ENCODE results near the gene HRH2.
"Not testable (repeated sequence)": the region's sequence is repeated elsewhere in the genome, so short reads cannot be mapped to it uniquely, and the experiment has no call there.

HRH2 gene

DNA sequence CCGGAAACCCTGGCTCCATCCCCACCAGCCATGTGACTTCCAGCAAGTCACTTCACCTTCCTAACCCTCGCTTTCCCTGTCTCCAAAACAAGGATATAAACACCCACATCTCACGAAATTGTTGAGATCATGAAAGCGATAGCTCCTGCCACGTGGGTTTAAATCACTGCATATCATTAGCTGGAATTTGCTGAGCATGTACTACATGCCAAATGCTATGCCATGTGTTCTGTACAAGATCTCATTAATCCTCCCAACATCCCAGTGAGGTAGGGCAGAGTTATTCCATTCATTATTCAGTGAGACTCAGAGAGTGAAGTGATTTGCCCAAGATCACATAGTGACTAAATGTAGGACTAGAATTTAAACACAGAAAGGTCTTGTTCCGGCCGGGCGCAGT lies 29.2 kb upstream of the HRH2 start:
- H3K4me1 Mint-ChIP-seq (ENCODE audit: low read depth), result no peaks in the 10 kb centered on the region
- H3K27ac Mint-ChIP-seq, result no peak overlapping the region
- H3K36me3 Mint-ChIP-seq, result peaks cover 9% of the 10 kb centered on the region
- H3K4me3 Mint-ChIP-seq, result no peak overlapping the region
- no peaks in the 10 kb centered on the region for H3K27me3 Mint-ChIP-seq
- H3K9me3 Mint-ChIP-seq (ENCODE audit: low read depth), result peaks cover 9% of the 10 kb centered on the region

DNA sequence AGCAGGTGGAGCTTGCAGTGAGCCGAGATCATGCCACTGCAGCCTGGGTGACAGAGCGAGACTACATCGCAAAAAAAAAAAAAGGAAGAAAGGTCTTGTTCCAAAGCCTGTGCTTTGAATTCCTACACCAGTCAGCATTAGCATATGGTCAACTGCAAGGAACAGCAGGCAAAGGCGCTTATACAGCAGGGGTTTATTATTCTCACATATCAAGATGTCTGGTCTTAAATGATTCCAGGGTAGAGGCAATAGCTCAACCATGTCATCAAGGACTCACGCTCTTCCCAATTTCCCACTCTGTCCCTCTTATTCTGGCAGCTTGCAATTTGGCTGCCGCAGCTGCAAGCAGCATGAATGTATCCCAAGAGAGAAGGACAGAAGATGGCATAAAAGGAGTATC lies 28.6 kb upstream of the HRH2 start:
- H3K4me1 Mint-ChIP-seq (ENCODE audit: low read depth), result no peaks in the 10 kb centered on the region
- no peaks in the 10 kb centered on the region for H3K27me3 Mint-ChIP-seq
- no peak overlapping the region for H3K4me3 Mint-ChIP-seq
- H3K27ac Mint-ChIP-seq, result no peak overlapping the region
- H3K9me3 Mint-ChIP-seq (ENCODE audit: low read depth), result peaks cover 9% of the 10 kb centered on the region
- H3K36me3 Mint-ChIP-seq, result peaks cover 9% of the 10 kb centered on the region

- Mint-ChIP-seq H3K27me3 (no peaks in the 10 kb centered on the region), H3K27ac (no peak overlapping the region), H3K4me1 (ENCODE audit: low read depth) (no peaks in the 10 kb centered on the region), H3K9me3 (ENCODE audit: low read depth) (peaks cover 9% of the 10 kb centered on the region), H3K4me3 (no peak overlapping the region), H3K36me3 (peaks cover 9% of the 10 kb centered on the region)
Measured at GRCh38 chr5:175629793-175630192, 28.1 kb upstream of the HRH2 start.

DNA sequence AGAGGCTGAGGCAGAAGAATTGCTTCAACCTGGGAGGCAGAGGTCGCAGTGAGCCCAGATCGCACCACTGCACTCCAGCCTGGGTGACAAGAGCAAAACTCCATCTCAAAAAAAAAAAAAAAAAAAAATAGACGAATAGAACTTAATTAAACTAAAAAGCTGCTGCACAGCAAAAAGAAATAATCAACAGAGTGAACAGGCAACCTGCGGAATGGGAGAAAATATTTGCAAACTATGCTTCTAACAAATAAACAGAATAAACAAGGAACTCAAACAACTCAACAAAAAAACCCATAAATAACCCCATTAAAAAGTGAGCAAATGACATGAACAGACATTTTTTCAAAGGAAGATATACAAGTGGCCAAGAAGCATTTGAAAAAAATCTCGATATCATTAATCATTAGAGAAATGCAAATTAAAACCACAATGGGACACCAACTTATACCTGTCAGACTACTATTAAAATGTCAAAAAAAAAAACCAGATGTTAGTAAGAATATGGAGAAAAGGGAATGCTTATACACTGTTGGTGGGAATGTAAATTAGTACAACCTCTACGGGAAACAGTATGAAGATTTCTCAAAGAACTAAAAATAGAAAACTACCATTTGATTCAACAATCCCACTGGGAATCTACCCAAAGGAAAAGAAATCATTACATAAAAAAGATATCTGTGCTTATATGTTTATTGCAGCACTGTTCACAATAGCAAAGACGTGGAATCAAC lies 21.9 kb upstream of the HRH2 start:
- H3K9me3 Mint-ChIP-seq (ENCODE audit: low read depth), result no peaks in the 10 kb centered on the region
- peaks cover 3% of the 10 kb centered on the region for H3K36me3 Mint-ChIP-seq
- peaks cover 30% of the 10 kb centered on the region for H3K4me1 Mint-ChIP-seq (ENCODE audit: low read depth)
- no peaks in the 10 kb centered on the region for H3K27me3 Mint-ChIP-seq
- H3K27ac Mint-ChIP-seq, result no peak overlapping the region
- H3K4me3 Mint-ChIP-seq, result no peak overlapping the region

- Mint-ChIP-seq H3K36me3 (peaks cover 3% of the 10 kb centered on the region), H3K27me3 (no peaks in the 10 kb centered on the region), H3K4me3 (no peak overlapping the region), H3K27ac (no peak overlapping the region), H3K9me3 (ENCODE audit: low read depth) (no peaks in the 10 kb centered on the region), H3K4me1 (ENCODE audit: low read depth) (peaks cover 43% of the 10 kb centered on the region)
Measured at GRCh38 chr5:175638305-175638704, 19.6 kb upstream of the HRH2 start.

- Mint-ChIP-seq H3K27me3 (no peaks in the 10 kb centered on the region), H3K4me1 (ENCODE audit: low read depth) (peaks cover 47% of the 10 kb centered on the region), H3K36me3 (peaks cover 3% of the 10 kb centered on the region), H3K27ac (peak overlapping the region; percentile 72), H3K9me3 (ENCODE audit: low read depth) (no peaks in the 10 kb centered on the region), H3K4me3 (peak overlapping the region; percentile 69)
Measured at GRCh38 chr5:175640106-175640775, 17.6 kb upstream of the HRH2 start.

DNA sequence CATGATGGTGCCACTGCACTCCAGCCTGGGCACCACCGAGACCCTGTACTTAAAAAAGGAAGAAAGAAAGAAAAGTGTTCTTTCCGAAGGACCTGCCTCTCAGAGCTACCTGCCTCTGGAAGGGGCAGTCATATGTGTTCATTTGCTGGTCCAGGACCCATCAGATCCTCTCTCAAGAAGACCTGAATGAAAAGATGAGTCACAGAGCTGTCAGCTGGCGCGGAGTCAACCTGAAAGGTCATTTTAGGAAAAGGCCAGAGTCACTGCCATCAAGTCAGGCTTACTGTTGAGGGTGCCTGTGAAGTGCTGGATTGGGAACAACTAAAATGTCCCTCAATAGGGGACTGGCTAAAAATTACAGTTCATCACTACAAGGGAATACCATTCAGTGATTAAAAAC lies 14.9 kb upstream of the HRH2 start:
- Mint-ChIP-seq H3K4me1 (ENCODE audit: low read depth) (peaks cover 51% of the 10 kb centered on the region), H3K27ac (no peak overlapping the region), H3K4me3 (no peak overlapping the region), H3K36me3 (peaks cover 7% of the 10 kb centered on the region), H3K9me3 (ENCODE audit: low read depth) (no peaks in the 10 kb centered on the region), H3K27me3 (no peaks in the 10 kb centered on the region)

GRCh38 chr5:175646251-175646650 lies 11.6 kb upstream of the HRH2 start:
- Mint-ChIP-seq H3K9me3 (ENCODE audit: low read depth) (no peaks in the 10 kb centered on the region), H3K4me1 (ENCODE audit: low read depth) (peaks cover 41% of the 10 kb centered on the region), H3K4me3 (no peak overlapping the region), H3K36me3 (peaks cover 9% of the 10 kb centered on the region), H3K27ac (no peak overlapping the region), H3K27me3 (no peaks in the 10 kb centered on the region)

DNA sequence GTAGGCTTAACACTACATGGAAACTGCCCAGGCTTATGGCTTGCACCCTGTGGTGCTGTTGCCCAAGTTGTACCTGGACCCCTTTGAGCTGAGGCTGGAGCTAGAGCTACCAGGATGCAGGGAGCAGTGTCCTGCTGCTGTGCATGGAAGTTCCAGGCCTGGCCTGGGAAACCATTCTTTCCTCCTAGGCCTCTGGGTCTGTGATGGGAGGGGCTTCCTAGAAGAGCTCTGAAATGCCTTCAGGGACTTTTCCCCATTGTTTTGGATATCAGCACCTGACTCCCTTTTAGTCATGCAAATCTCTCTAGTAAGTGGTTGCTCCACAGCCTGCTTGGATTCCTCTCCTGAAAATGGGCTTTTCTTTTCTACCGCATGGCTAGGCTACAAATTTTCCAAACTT lies 7.9 kb upstream of the HRH2 start:
- peak overlapping the region; percentile 99 for H3K27ac Mint-ChIP-seq

DNA sequence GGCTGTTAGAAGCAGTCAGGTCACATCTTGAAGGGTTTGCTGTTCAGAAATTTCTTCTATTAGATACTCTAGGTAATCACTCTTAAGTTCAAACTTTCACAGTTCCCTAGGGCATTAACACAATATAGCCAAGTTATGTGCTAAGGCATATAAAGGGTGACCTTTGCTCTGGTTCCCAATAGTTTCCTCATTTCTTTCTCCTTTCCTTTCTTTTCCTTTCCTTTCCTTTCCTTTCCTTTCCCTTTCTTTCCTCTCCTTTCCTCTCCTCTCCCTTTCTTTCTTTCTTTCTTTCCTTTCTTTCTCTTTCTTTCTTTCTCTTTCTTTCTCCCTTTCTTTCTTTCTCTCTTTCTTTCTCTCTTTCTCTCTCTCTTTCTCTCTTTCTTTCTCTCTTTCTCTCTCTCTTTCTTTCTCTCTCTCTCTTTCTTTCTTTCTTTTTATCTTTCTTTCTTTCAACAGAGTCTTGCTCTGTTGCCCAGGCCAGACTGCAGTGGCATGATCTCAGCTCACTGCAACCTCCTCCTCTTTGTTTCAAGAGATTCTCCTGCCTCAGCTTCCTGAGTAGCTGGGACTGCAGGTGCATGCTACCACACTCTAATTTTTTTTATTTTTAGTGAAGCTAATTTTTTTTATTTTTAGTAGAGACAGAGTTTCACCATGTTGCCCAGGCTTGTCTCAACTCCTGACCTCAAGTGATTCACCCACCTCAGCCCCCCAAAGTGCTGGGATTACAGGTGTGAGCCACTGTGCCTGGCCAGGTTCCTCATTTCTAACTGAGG lies 7.3 kb upstream of the HRH2 start:
- H3K36me3 Mint-ChIP-seq; H3K27me3 Mint-ChIP-seq; H3K9me3 Mint-ChIP-seq (ENCODE audit: low read depth): not testable (repeated sequence)
- Mint-ChIP-seq H3K4me1 (ENCODE audit: low read depth) (peaks cover 71% of the 10 kb centered on the region), H3K4me3 (peak overlapping the region; percentile 40), H3K27ac (peak overlapping the region; percentile 99)

More for the DNA sequence above, 7.9 kb upstream of the HRH2 start:
- Mint-ChIP-seq H3K4me3 (peak overlapping the region; percentile 40), H3K9me3 (ENCODE audit: low read depth) (no peaks in the 10 kb centered on the region), H3K36me3 (peaks cover 9% of the 10 kb centered on the region), H3K4me1 (ENCODE audit: low read depth) (peaks cover 64% of the 10 kb centered on the region), H3K27me3 (no peaks in the 10 kb centered on the region)

DNA sequence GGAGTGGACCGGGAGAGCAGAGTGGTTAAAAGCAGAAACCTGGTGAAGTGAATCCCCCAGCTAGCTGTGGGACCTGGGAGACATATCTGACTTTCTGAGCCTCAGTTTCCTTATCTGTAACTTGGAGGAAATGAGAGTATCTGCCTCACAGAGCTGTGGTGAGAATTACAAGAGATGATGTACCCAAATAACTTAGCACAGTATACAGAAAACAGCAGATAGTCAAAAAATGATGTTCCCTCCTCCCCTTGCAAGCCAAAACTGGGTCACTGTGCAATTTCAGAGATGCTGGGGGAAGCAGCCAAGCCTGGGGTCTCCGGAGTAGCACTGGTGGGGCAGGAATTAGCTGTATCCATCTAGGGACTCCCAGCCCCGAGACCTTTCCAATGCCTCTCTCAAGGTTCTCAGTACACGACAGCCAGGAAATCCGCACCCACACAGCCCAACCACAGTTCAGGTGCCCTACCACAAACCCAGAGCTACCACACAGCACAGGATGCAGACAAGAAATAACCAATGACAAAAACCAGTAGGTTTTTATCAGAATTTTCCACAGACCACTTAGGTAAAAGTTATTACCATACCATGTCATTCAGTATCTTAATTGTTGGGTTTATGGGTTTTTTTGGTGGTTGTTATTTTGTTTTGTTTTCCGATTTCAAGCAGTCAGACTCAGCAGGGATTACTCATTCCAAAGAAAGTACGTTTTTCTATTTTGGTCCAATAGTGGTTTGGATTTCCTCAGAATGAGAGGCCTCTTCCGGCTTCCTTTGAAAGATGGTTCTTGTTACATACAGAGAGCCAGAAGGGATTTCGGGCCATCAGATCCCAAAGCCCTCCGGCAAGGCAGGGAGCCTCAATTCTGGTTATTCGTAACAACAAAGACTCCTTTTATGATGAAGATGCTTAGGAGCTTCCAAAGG lies 4.9 kb upstream of the HRH2 start:
- H3K27me3 Mint-ChIP-seq, result no peaks in the 10 kb centered on the region
- H3K27ac Mint-ChIP-seq, result peak overlapping the region; percentile 99
- peaks cover 81% of the 10 kb centered on the region for H3K4me1 Mint-ChIP-seq (ENCODE audit: low read depth)
- peaks cover 2% of the 10 kb centered on the region for H3K36me3 Mint-ChIP-seq
- H3K9me3 Mint-ChIP-seq (ENCODE audit: low read depth), result no peaks in the 10 kb centered on the region
- H3K4me3 Mint-ChIP-seq, result peak overlapping the region; percentile 80

DNA sequence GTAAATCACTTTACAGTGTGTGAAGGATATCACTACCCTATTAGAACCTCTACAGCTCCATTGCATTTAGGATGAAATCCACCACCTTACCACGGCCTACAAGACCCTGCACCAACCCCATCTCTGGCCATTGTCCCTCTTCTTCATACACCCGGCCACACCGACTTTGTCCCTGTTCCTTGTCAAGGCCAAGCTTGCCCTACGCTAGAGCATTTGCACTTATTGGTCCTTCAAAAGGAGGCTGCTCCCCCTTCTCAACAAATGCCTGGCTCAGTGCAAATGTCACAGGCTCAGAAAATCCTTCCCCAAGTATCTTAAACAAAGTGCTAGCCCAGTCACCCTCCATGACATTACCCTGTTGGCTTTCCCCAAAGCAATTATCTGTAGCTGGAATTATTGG lies 4.1 kb upstream of the HRH2 start:
- peaks cover 78% of the 10 kb centered on the region for H3K4me1 Mint-ChIP-seq (ENCODE audit: low read depth)

DNA sequence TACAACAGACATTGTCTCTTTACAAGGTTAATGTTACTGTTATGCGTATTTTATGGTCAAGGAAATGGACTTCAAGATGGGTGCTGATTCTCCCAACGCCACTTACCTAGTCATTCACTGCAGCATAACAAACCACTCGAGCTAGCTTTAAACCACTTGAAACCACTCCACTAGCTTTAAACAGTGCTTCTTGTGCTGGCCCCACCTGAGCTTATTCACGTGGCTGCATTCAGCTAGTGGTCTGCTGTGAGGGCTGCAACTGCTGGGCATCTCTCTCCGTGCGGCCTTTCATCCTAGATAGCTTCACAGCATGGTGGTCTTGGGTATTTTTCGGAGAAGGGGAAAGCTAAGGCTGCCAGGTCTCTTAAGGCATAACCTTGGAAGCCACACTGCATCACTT lies 3.5 kb upstream of the HRH2 start:
- Mint-ChIP-seq H3K9me3 (ENCODE audit: low read depth) (no peaks in the 10 kb centered on the region), H3K27ac (peak overlapping the region; percentile 99), H3K36me3 (no peaks in the 10 kb centered on the region), H3K4me1 (ENCODE audit: low read depth) (peaks cover 81% of the 10 kb centered on the region), H3K27me3 (no peaks in the 10 kb centered on the region), H3K4me3 (peak overlapping the region; percentile 80)

More for the DNA sequence above, 4.1 kb upstream of the HRH2 start:
- Mint-ChIP-seq H3K36me3 (peaks cover 2% of the 10 kb centered on the region), H3K4me3 (peak overlapping the region; percentile 80), H3K27me3 (no peaks in the 10 kb centered on the region), H3K27ac (peak overlapping the region; percentile 99), H3K9me3 (ENCODE audit: low read depth) (no peaks in the 10 kb centered on the region)

DNA sequence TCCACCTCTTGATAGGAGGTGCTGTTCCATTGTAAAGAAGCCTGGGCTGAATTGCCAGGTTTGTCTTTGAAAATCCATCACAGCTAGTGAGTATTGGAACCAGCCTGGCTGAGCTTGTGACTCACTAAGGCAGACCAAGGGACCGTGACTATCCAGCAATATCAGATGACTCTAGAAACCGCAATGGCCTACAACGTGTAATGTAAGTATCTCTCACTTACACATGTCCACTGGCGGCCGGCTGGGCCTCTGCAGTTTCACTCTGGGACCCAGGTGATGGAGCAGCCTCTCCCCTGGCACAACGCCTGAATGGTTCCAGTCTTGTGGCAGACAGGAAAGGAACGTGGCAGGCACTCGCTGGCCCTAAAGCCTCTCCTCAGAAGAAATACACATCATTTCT lies 3.1 kb upstream of the HRH2 start:
- H3K27me3 Mint-ChIP-seq, result no peaks in the 10 kb centered on the region
- H3K4me3 Mint-ChIP-seq, result peak overlapping the region; percentile 80
- peak overlapping the region; percentile 99 for H3K27ac Mint-ChIP-seq
- H3K36me3 Mint-ChIP-seq, result peaks cover under 1% of the 10 kb centered on the region
- peaks cover 86% of the 10 kb centered on the region for H3K4me1 Mint-ChIP-seq (ENCODE audit: low read depth)
- H3K9me3 Mint-ChIP-seq (ENCODE audit: low read depth), result no peaks in the 10 kb centered on the region
